Right renal pelvis (tissue), 4 donors: ENCODE results near the gene BLOC1S6. TPM values are rescaled to one million over a fixed set of nuclear protein-coding genes. Genes with fewer than 3 reads are reported as not detected.
A peak's percentile ranks its signal among the peaks of the same experiment; 100 is the strongest.

ENCODE experiments used
- DNase-seq, 4 donors: peaks; one replicate each; pipeline ENCODE4 v3.0.0-alpha.2; 2013; ENCODE audit warnings: low read depth in 4 of 4, low spot score in 3 of 4, missing footprints in 1 of 4
- polyA plus RNA-seq, 4 donors: library from polyadenylated mRNA; unstranded; fragments of 120-200 nt; gene quantifications; one replicate each; pipeline ENCODE4 v1.2.1, GENCODE V29; 2013; ENCODE audit not compliant: insufficient read length in 4 of 4

BLOC1S6 gene
- 10 to 100 TPM; 41.3 to 57.6 (median 50.8) TPM for polyA plus RNA-seq

DNA sequence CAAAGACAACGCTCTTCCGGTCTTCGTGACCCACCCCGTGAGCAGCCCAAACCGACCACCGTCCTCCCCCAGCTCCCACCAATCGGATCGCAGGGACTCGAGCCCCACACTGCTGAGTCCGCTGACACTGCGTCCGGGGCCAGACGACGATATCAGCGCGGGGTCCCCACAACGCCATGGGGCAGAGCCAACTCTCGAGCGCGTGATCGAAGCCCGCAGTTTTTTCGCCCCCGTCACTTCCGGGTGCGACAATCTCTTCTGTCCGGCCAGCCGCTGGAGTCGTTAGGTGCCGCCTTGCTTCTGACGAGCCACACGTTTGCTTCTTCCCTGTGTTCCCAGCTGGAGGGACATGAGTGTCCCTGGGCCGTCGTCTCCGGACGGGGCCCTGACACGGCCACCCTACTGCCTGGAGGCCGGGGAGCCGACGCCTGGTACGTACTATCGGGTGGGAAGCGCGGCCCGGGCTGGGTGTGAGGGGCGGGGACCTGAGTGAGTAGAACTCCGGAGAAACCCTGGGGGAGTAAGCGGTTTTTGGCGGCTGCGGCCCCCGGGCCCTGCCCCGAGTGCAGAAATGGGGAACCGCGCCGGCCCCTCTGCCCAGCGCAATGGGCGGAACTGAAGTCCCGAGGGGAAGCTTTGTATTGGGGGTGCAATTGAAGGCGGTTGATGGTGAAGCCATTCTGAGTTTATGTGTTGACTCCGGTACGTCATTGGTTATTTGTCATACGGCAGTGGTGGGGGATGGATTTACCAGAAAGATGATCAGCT lies at the start of gene BLOC1S6:
TSS of gene BLOC1S6 (plus strand) at position 285 of the 768 bp plus-strand sequence. CDS start at position 350, 65 bp downstream.
- peak; percentile 84 to 96 (median 91) for DNase-seq

- no peak for DNase-seq
Observed at GRCh38 chr15:45539680-45540079, 47.5 kb upstream of the BLOC1S6 start.

DNA sequence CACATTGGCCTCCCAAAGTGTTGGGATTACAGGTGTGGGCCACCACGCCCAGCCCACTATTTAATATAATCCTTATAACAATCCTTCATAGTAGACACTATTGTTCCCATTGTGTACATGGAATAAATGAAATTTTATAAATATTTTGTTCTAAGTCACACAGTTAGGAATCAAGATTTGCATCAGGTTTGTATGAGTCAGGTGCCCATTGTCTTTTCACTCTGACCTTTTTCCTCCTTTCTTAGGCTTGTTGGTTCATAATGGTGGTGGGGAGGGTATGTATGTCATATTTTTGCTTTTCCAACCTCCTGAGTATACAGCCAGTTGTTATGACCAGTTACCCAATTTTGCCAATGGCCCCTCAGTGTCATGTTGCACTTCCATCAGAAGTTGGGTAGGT lies 46.6 kb upstream of the BLOC1S6 start:
- DNase-seq = no peak

DNA sequence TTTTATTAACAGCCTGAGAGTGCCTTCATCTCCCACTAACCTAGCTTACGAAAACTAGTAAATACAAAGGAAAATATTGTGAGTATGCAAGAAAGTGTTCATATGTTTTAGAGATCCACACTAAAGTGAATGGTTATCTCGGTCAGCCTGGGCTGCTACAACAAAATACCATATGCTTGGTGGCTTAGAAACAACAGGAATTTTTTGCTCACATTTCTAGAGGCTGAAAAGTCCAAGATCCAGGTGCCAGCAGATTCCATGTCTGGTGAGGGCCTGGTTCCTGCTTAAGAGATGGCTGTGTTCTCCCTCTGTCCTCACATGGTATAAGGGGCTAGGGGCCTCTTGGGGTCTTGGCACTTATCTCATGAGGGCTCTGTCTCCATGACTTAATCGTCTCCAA lies 44.1 kb upstream of the BLOC1S6 start:
- no peak for DNase-seq

- DNase-seq = no peak
Observed at GRCh38 chr15:45544266-45545023, 42.7 kb upstream of the BLOC1S6 start.

DNA sequence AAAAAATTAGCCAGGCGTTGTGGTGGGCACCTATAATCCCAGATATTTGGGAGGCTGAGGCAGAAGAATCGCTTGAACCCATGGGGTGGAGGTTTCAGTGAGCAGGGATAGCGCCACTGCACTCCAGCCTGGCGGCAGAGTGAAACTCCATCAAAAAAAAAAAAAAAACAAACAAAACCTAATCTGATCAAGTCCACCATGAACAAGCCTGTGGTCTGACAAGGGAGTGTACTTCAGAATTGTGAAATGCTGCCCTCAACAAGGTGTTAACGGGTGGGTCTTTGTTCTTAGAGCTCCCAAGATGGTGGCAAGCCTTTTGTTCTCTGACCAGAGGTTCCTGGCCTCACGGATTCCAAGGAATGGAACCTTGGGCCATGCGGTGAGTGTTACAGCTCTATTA lies 40.4 kb upstream of the BLOC1S6 start:
- no peak for DNase-seq

DNA sequence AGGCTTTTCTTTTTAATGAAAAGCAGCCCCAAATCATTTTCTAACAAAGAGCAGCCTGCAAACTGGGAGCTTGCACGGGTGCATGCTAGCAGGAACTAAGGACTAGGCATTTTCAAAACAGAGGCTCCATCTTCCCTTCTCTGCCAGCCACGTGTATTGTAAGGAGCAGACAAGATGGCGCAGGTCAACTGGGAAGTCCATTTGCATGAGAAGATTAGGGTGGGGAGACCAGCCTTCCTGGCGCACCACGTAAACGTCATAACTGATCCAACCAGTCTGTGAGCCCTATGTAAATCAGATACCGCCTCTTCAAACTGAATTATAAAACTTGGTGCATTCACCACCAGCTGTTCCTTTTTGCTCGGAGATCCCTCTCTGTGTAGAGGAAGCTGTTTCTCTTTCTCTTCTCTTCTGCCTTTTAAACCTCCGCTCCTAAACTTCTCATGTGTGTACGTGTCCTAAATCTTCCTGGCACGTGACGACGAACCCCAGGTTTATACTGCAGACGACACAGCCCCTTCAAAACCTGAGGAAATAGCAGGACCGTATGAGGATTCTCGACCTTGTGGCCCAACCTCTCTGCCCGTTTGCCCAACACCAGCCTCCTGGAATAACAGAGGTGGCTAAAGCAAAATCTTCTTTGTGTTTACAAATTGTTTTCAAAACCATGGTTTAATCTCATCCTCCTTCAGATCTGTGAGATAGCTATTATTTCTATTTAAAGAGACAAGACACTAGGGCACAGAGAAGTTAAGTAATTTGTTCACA lies 38.2 kb upstream of the BLOC1S6 start:
- DNase-seq = no peak

GRCh38 chr15:45549541-45550220 lies 37.5 kb upstream of the BLOC1S6 start:
- DNase-seq = no peak

DNA sequence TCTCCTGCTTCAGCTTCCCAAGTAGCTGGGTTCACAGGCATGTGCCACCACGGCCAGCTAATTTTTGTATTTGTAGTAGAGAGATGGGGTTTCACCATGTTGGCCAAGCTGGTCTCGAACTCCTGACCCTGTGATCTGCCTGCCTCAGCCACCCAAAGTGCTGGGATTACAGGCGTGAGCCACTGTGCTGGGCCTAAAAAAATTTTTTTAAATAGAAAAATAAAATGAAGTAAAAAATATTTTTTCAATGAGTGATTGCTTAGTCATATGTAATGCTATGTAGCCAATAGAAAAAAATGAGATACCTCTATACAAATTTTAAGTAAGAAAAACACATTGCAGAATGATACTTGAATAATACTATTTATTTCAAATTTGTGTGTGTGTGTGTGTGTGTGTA lies 36.7 kb upstream of the BLOC1S6 start:
- no peak for DNase-seq

DNA sequence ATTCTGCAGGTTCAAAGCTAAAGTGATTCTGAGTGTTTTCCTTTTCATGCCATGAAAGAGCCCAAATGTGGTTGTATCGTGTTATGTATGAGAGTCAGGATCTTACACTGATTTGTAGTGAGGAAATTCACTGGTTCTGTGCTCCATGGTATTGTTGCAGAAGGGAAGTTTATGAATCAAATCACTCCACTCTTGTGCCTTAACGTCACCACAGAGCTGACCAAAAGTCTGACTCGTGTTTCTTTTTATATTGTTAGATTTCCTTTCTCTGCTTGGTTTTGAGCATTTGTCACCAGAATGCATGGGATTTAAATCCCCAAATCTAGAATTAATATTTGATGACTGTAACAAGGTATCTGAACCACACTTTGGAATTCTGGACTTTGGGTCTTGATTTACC lies 35.5 kb upstream of the BLOC1S6 start:
- no peak for DNase-seq

DNA sequence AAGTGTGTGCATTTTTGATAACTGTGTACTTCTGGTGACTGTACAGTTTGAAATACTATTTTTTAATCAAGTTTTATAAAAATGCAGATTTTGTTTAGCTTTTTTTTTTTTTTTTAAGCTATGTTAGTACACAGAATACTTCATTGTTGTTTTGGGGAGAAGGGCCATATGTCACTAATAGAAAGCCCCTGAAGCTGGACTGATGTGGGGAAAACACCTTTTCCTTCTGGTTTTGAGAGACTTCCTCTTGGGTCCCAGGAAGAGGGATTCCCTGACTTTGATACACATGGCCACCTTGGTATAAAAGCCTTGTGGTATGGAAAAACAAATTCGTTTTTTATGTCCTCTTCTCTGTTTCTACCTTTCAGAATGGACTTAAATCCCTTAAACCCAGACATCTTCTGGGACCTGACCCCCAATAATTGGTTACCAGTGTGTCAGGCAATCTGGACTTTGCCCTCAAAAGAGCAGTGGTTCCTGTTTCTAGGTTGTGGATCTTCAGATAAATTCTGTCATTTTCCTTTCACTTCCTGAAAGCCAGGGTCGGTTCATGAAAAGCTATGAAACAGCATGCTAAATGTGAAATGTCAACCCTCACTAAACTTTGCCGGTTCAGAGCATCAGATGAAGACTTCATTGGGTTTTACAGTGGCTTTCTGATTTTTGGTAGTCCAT lies 31.1 kb upstream of the BLOC1S6 start:
- no peak for DNase-seq

GRCh38 chr15:45572617-45573016 lies 14.6 kb upstream of the BLOC1S6 start:
- no peak for DNase-seq

- no peak for DNase-seq
Observed at GRCh38 chr15:45573961-45574629, 13.1 kb upstream of the BLOC1S6 start.

DNA sequence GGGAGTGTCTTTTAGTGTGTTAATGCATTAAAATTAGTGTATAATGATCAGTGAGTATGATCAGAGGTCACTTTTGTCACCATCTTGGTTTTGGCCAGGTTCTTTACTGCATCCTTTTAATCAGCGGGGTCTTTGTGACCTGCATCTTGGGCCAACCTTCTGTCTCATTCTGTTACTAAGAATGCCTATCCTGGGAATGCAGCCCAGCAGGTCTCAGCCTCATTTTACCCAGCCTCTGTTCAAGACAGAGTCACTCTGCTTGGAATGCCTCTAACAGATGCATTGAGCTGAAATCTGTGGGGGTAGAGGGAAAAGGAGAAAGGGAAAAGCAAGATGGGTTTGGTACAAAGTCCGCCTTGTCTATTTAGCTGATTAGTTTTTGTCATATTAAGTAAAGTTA lies 5.3 kb upstream of the BLOC1S6 start:
- no peak for DNase-seq

GRCh38 chr15:45583731-45584639 lies 3.2 kb upstream of the BLOC1S6 start:
- DNase-seq = no peak

GRCh38 chr15:45585069-45585791 lies 1.9 kb upstream of the BLOC1S6 start:
- DNase-seq = no peak

DNA sequence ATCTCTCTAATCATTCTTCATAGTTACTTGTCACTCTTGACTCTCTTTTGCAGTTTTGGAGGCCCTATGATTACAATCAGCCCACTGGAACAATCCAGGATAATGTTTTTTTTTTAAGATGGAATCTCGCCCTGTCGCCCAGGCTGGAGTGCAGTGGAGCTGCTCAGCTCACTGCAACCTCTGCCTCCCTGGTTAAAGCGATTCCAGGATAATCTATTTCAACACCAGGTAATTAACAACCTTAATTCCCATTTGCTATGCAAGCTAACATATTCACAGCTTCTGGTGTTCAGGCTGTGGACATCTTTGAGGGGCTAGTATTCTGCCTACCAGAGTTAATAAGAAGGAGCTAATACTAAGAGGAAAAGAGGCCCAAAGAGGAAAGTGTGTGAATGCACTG lies 1.1 kb upstream of the BLOC1S6 start:
- no peak for DNase-seq

- DNase-seq = peak in 1 of 4 donors; percentile 49
Observed at GRCh38 chr15:45586601-45587094, 531 bp upstream of the BLOC1S6 start.
